Measurements from ENCODE around the gene TMC5. TPM values are rescaled to one million over a fixed set of nuclear protein-coding genes. Genes with fewer than 3 reads are reported as not detected.

The TMC5 gene
- total and polyA plus RNA-seq, 2 of the 13 experiments (the other 11 are each of a cell fraction or from before 2014, with no cell fraction given), result 0.09 to 0.41 TPM

DNA sequence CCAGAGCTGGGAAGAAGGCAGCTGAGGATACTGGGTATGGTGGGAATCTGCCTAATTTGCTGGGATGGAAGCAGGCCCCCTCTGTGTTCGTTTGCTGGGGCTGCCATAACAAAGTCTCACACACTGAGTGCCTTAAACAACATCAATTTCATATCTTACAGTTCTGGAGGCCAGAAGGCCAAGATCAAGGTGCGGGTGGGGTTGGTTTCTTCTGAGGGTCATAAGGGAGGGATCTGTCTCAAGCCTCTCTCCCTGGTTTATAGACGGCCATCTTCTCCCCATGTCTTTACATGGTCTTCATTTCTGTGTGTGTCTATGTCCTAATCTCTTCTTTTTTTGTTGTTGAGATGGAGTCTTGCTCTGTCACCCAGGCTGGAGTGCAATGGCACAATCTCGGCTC is 68.4 kb downstream of the TMC5 start (continued):
- TF ChIP-seq, protein P1, sequence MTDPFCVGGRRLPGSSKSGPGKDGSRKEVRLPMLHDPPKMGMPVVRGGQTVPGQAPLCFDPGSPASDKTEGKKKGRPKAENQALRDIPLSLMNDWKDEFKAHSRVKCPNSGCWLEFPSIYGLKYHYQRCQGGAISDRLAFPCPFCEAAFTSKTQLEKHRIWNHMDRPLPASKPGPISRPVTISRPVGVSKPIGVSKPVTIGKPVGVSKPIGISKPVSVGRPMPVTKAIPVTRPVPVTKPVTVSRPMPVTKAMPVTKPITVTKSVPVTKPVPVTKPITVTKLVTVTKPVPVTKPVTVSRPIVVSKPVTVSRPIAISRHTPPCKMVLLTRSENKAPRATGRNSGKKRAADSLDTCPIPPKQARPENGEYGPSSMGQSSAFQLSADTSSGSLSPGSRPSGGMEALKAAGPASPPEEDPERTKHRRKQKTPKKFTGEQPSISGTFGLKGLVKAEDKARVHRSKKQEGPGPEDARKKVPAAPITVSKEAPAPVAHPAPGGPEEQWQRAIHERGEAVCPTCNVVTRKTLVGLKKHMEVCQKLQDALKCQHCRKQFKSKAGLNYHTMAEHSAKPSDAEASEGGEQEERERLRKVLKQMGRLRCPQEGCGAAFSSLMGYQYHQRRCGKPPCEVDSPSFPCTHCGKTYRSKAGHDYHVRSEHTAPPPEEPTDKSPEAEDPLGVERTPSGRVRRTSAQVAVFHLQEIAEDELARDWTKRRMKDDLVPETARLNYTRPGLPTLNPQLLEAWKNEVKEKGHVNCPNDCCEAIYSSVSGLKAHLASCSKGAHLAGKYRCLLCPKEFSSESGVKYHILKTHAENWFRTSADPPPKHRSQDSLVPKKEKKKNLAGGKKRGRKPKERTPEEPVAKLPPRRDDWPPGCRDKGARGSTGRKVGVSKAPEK (CRISPR knock-in tag; IDR thresholded peaks at IDR 0.05; ENCODE audit: borderline replicate concordance), result no peak

DNA sequence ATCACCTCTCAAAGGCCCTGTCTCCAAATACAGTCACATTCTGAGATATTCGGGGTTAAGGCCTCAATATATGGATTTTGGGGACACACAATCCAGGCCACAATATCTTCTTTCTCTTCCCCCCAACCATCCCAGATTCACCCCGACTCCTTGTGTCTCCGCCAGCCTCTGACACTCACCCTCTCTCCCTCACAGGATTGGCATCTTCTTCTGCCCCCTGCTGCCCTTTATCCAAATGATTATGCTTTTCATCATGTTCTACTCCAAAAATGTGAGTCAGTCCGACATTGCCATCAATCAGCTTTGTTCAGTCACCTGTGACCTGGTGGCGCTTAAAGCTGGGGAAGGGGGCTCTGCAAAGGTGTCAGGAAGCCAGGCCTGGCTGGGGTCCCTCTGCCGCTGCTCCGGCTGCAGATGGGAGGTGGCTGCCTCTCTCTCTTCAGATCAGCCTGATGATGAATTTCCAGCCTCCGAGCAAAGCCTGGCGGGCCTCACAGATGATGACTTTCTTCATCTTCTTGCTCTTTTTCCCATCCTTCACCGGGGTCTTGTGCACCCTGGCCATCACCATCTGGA is 69.2 kb downstream of the TMC5 start:
- ChIA-PET CTCF (ENCODE audit: low intra/inter-chr PET ratio, low total read pairs) (interaction anchor here (1.1 kb wide), 1 partner anchor 98 kb away, joined by 6 read pairs; no protein-coding TSS in a partner anchor), POLR2A (no interaction called here)
- intact Hi-C loops (cut with micrococcal nuclease; ENCODE audit: unreplicated experiment), result loop anchor here (5.0 kb wide), 1 partner anchor 100 kb away; no protein-coding TSS in a partner anchor
- no peak for TF ChIP-seq IKZF4 (CRISPR knock-in tag; IDR thresholded peaks at IDR 0.05; ENCODE audit: borderline replicate concordance, low read depth, not compliant biosample characterization)
- peak; percentile 38 for TF ChIP-seq STAG1 (CRISPR knock-in tag; IDR thresholded peaks at IDR 0.05)
- TF ChIP-seq, protein P2, sequence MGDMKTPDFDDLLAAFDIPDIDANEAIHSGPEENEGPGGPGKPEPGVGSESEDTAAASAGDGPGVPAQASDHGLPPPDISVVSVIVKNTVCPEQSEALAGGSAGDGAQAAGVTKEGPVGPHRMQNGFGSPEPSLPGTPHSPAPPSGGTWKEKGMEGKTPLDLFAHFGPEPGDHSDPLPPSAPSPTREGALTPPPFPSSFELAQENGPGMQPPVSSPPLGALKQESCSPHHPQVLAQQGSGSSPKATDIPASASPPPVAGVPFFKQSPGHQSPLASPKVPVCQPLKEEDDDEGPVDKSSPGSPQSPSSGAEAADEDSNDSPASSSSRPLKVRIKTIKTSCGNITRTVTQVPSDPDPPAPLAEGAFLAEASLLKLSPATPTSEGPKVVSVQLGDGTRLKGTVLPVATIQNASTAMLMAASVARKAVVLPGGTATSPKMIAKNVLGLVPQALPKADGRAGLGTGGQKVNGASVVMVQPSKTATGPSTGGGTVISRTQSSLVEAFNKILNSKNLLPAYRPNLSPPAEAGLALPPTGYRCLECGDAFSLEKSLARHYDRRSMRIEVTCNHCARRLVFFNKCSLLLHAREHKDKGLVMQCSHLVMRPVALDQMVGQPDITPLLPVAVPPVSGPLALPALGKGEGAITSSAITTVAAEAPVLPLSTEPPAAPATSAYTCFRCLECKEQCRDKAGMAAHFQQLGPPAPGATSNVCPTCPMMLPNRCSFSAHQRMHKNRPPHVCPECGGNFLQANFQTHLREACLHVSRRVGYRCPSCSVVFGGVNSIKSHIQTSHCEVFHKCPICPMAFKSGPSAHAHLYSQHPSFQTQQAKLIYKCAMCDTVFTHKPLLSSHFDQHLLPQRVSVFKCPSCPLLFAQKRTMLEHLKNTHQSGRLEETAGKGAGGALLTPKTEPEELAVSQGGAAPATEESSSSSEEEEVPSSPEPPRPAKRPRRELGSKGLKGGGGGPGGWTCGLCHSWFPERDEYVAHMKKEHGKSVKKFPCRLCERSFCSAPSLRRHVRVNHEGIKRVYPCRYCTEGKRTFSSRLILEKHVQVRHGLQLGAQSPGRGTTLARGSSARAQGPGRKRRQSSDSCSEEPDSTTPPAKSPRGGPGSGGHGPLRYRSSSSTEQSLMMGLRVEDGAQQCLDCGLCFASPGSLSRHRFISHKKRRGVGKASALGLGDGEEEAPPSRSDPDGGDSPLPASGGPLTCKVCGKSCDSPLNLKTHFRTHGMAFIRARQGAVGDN (CRISPR knock-in tag; IDR thresholded peaks at IDR 0.05), result 0 out of 2 replicates have a peak, but pooled peaks have one; percentile 4
- TF ChIP-seq, protein P3, sequence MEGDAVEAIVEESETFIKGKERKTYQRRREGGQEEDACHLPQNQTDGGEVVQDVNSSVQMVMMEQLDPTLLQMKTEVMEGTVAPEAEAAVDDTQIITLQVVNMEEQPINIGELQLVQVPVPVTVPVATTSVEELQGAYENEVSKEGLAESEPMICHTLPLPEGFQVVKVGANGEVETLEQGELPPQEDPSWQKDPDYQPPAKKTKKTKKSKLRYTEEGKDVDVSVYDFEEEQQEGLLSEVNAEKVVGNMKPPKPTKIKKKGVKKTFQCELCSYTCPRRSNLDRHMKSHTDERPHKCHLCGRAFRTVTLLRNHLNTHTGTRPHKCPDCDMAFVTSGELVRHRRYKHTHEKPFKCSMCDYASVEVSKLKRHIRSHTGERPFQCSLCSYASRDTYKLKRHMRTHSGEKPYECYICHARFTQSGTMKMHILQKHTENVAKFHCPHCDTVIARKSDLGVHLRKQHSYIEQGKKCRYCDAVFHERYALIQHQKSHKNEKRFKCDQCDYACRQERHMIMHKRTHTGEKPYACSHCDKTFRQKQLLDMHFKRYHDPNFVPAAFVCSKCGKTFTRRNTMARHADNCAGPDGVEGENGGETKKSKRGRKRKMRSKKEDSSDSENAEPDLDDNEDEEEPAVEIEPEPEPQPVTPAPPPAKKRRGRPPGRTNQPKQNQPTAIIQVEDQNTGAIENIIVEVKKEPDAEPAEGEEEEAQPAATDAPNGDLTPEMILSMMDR (CRISPR knock-in tag; IDR thresholded peaks at IDR 0.05), result peak; percentile 39
- Histone ChIP-seq H3K4me2 (ENCODE audit: low read depth, low read length) (no peak overlapping the region), H3K4me1 (ENCODE audit: insufficient read depth, low read length) (peaks cover 14% of the 10 kb centered on the region), H3K9ac (ENCODE audit: insufficient read depth, low read depth, low read length) (no peak overlapping the region), H4K20me1 (ENCODE audit: insufficient read depth, low read length) (no peaks in the 10 kb centered on the region), H3K36me3 (replicated peaks in 1 of 2; ENCODE audit: control insufficient read depth in 1 of 2, insufficient read depth in 2 of 2, low read length in 2 of 2) (no peaks in the 10 kb centered on the region), H3K9me3 (ENCODE audit: low read length) (no peaks in the 10 kb centered on the region), H3K4me3 (replicated peaks in 1 of 3; ENCODE audit: insufficient read depth in 1 of 3, low read depth in 2 of 3, low read length in 3 of 3) (no peak overlapping the region), H2AFZ (ENCODE audit: low read length) (no peak overlapping the region), H3K27me3 (ENCODE audit: control insufficient read depth in 1 of 2, insufficient read depth in 2 of 2, low read length in 2 of 2) (peaks cover 0 to 9% of the 10 kb centered on the region in 2 experiments; a peak in 1 of 5 replicates), H3K79me2 (ENCODE audit: insufficient read depth, low read length) (no peaks in the 10 kb centered on the region), H3K27ac (ENCODE audit: extremely low read length, insufficient read depth, low read length) (no peak overlapping the region)
- in situ Hi-C loops (cut with HindIII; ENCODE audit: extremely low pct_ligation_motif_present, low pct_unique_long_range_greater_than_20kb), result no loop called here
- FAIRE-seq (no peak), ATAC-seq (peak; percentile 28; the same call in 2 of the 3 replicates), DNase-seq (ENCODE audit: low spot score) (no peak)
- 49% methylated on average over 10 of the region's 10 CpGs for WGBS (ENCODE audit: low lambda C conversion rate)
- no TSS peak for BruUV-seq (replicated peaks)
